ENCODE measurements around the gene MICAL2.

Gene MICAL2

DNA sequence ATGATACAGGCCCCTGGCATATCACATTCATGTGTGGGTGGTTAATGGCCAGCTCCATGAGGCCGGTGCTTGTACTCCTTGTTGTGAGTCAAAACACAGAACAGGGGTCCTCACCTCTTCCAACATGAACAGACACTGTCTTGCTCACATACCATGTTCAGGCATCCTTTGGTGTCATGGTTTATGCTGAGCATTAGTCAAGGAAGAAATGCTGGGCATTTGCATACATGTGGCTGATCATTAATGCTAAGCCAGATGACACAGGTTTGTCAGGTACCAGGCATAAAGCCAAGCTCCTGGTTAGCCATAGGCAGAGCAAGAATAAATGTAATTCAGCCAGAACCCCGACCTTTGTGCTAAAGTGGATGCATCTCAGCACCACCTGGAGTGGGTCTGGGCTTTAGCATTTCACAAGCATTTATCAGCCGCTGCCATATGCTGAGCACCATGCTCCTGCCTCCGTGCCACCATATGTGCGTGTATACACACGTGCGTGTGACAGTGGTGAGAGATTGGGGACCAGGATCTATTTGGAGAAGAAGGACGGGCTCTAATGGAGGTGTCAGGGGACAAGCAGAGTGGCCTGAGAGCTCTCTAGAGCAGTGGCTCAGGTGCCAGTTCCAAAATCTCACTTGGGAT lies 55.0 kb downstream of the MICAL2 start:
- DNase-seq (ENCODE audit: insufficient read length, low spot score), result no peak
- no peak for FAIRE-seq

- FAIRE-seq (no peak), DNase-seq (ENCODE audit: insufficient read length, low spot score) (no peak)
These were observed 56.1 kb downstream of the MICAL2 start for GRCh38 chr11:12166299-12167060.

DNA sequence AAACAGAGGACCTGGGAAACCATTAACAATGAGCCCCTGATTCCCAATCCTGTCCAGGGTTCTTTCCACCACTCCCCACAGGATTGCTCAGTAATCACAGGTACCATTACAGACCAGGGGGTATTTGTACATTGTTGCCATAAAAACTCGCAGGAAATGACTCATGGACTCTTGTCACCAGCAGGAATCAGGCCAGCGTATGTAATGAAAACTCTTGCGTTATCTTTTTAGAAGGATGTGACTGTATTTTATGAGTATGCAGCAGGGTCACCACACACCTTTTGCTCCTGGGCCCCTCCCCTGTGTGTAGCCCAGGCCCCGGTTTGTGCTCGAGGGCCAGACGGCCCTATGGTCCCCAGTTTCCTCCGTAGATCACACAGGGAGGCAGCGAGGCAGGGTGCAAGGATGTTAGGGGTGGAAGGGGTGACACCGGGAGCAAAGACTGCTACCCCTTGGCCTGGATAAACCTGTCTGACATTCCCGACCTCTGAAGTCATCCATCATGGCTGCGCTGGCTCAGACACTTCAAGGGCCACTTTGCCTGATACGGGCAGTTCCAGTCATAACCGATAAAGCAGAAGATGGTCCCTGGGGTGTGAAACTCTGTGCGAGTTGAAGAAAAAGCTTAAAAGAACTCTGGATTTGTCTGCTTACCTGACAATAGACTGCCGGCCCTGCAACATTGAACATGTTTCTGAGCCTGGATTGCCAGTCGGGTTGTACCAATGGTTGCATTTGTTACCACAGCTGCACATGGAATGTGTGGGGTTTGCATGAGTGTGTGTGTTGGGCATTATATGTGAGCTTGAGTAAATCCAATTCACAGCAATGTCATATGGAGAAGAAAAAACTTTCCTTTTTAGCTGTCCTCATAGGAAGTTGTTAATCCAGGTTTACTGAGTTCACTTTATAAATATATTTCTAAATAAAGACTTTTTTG lies 56.9 kb downstream of the MICAL2 start:
- FAIRE-seq (no peak), DNase-seq (ENCODE audit: insufficient read length, low spot score) (peak; percentile 67)

DNA sequence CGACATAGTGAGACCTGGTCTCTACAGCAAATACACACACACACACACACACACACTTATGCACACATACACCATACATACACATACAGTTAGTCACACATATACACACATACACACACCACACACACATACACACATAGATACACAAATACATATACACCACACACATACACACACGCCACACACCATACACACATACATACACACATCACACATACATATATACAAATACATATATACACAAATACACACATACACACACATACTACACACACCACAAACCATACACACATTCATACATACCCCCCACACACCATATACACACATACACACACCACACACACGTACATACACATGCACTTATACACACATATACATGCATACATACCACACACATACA lies 57.7 kb downstream of the MICAL2 start:
- FAIRE-seq, result peak; percentile 70
- no peak for DNase-seq (ENCODE audit: insufficient read length, low spot score)

GRCh38 chr11:12169822-12170221 lies 59.4 kb downstream of the MICAL2 start:
- FAIRE-seq (no peak), DNase-seq (ENCODE audit: insufficient read length, low spot score) (no peak)

GRCh38 chr11:12170501-12170900 lies 60.1 kb downstream of the MICAL2 start:
- no peak for FAIRE-seq
- no peak for DNase-seq (ENCODE audit: insufficient read length, low spot score)

DNA sequence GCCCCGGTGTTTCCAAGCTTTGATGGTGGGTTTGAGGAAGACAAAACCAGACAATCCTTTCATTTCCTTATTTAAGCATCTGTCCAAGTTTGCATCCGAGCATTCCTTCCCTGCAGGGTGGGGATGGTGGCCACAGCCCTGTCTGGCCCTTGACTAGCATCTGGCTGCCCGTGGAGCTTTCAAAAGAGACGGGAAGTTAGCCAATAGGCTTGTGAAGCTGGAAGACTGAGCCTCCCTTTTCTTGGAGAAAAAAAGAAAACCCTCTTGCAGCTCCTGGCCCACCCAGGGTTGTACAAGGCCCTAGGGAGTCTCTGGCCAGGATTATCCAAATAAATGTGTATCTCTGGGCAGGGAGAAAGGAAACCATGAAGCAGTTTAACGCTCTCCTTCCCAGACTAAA lies 60.6 kb downstream of the MICAL2 start:
- DNase-seq (ENCODE audit: insufficient read length, low spot score) (no peak), FAIRE-seq (no peak)

- no peak for FAIRE-seq
- DNase-seq (ENCODE audit: insufficient read length, low spot score), result no peak
These were observed 61.5 kb downstream of the MICAL2 start for GRCh38 chr11:12171921-12172320.

GRCh38 chr11:12172493-12173013 lies 62.2 kb downstream of the MICAL2 start:
- DNase-seq (ENCODE audit: insufficient read length, low spot score) (no peak), FAIRE-seq (no peak)

GRCh38 chr11:12173111-12173510 lies 62.7 kb downstream of the MICAL2 start:
- FAIRE-seq (no peak), DNase-seq (ENCODE audit: insufficient read length, low spot score) (no peak)

- DNase-seq (ENCODE audit: insufficient read length, low spot score), result no peak
- FAIRE-seq, result no peak
These were observed 63.7 kb downstream of the MICAL2 start for GRCh38 chr11:12174128-12174476.

DNA sequence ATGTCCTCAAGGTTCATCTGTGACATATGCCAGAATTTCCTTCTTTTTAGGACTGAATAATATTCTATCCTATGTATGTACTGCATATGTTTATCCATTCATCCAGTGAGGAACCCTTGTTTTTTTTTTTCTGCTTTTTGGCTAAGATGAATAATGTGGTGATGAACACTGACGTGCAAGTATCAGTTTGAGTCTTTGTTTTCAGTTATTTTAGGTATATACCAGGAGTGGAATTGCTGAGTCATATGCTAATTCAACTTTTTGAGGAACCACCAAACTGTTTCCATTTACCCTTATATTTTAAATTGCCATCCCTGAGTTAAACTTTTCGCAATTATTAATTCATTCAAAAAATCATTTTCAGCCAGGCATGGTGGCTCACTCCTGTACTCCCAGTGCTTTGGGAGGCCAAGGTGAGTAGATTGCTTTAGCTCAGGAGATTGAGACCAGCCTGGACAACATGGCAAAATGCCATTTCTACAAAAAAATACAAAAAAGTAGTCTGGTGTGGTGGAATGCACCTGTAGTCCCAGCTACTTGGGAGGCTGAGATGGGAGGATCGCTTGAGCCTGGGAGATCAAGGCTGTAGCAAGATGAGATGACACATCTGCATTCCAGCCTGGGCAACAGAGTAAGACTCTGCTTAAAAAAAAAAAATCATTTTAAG lies 64.2 kb downstream of the MICAL2 start:
- FAIRE-seq, result no peak
- no peak for DNase-seq (ENCODE audit: insufficient read length, low spot score)

- FAIRE-seq, result no peak
These were observed 65.4 kb downstream of the MICAL2 start for GRCh38 chr11:12175694-12176241.

GRCh38 chr11:12176410-12176809 lies 66.0 kb downstream of the MICAL2 start:
- no peak for DNase-seq (ENCODE audit: insufficient read length, low spot score)
- FAIRE-seq, result no peak

More at GRCh38 chr11:12175694-12176241, 65.4 kb downstream of the MICAL2 start:
- peak; percentile 78 for DNase-seq (ENCODE audit: insufficient read length, low spot score)

DNA sequence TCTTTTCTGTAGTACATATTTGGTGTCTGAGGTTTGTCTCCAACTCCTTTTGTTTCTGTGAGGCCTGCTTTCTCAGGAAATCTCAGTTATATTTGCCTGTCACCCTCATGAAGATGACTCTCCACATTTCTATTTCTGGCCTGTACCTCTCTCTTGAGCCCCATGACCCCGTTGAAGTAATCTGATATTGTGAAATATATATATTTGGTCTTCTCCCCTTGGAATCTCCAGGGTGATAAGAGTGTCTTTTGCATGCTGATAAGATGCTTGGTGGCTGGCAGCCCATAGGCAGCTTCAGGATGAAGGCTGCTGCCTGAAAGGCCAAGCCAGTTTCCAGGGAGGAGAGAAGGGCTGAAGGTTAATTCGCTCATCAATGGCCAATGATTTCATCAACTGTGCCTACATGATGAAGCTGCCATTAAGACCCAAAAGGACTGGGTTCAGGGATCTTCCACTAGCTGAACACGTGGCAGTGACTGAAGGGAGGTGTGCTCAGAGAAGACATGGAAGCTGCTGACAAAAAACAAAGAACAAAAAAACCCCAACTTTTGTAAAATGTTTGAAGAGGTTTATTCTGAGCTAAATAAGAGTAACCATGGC lies 67.4 kb downstream of the MICAL2 start:
- FAIRE-seq, result no peak
- DNase-seq (ENCODE audit: insufficient read length, low spot score), result no peak

DNA sequence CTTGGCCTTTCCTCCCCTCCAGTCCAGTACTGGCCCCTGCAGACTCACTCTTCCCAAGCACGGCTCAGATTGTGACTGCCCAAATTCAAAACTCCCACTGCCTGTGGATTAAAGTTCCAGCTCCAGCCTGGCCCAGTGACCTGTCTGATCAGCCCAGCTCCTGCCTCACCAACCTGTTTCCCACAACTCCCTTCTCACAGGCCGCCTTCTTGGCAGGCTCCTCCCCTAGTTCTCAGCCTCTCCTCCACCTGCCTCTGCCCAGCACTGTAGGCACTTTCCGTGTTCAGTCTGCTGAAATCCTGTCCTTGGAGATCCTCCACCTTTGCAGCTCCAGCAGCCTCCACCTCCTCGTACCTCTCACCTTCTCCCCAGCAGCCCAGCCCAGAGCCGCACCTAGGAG lies 68.6 kb downstream of the MICAL2 start:
- DNase-seq (ENCODE audit: insufficient read length, low spot score) (no peak), FAIRE-seq (no peak)

GRCh38 chr11:12179531-12179930 lies 69.1 kb downstream of the MICAL2 start:
- FAIRE-seq, result no peak

DNA sequence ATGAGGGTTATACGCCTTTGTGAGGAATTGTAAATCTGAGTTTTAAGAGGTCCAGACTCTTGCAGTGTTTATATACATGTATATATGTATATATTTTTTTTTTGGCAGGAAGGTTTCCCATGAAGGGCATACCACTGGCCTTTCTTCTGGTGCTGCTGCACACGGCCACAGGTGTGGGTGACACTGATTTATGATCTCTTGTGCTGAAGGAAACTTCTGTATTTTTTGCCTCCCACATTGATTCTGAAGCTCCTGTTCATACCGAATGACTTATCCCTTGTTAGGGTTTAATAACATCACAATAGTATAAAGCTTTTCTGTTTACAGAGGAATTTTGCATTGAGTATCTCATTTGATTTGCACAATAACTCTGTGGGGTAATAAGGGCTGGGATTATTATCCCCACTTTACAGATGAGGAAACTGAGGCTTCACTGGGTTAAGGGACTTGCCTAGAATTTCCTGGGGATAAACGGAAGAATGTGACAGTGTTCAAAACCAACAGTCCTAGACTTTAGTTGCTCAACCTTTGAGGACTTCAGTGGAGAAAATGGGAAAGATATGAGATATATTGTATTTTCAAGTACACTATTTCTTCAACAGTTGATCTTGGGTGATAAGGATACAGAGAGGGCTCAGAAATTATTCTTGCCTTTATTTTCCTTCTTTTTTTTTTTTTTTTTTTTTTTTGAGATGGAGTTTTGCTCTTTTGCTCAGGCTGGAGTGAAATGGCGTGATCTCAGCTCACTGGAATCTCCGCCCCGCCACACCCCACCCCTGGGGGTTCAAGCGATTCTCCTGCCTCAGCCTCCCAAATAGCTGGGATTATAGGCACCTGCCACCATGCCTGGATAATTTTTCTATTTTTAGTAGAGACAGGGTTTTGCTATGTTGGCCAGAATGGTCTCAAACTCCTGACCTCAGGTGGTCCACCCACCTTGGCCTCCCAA lies 70.1 kb downstream of the MICAL2 start:
- DNase-seq (ENCODE audit: insufficient read length, low spot score), result no peak
- FAIRE-seq, result no peak

More at GRCh38 chr11:12179531-12179930, 69.1 kb downstream of the MICAL2 start:
- no peak for DNase-seq (ENCODE audit: insufficient read length, low spot score)

DNA sequence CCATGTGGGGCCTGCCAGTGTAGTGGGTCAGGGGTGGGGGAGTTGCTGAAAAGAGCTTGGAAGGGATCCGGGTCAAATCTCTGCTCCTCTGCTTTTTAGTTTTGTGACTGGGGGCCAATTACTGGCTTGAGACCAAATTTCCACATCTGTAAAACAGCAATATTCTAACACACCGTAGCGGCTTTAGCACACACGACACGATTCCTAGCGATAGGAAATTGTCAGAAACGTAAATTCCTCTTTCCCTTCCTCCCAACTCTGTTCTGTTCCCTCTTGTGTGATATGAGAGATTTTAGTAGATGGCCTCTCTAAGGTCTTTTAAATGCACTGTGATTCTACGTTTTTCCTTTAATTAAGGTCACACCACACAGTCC lies 71.9 kb downstream of the MICAL2 start:
- no peak for FAIRE-seq
- no peak for DNase-seq (ENCODE audit: insufficient read length, low spot score)

Data from HTR-8/SVneo (cell line).